ENCODE results near the gene VSIG2. TPM values are rescaled to one million over a fixed set of nuclear protein-coding genes. Genes with fewer than 3 reads are reported as not detected.

The VSIG2 gene
- total RNA-seq, 4 donors from 2014 or later = not detected

- Histone ChIP-seq H3K9me3 (no peaks in the 10 kb centered on the region), H3K4me3 (no peak overlapping the region), H3K27me3 (no peaks in the 10 kb centered on the region), H3K36me3 (no peaks in the 10 kb centered on the region), H3K27ac (no peak overlapping the region), H3K4me1 (peaks cover 0 to 36% (median 12%) of the 10 kb centered on the region in 4 donors)
- no peak for DNase-seq
- TF ChIP-seq POLR2A (IDR thresholded peaks at IDR 0.05) (no peak), CTCF (IDR thresholded peaks at IDR 0.05) (no peak)
Measured at GRCh38 chr11:124743050-124743449, 9.0 kb downstream of the VSIG2 start.

GRCh38 chr11:124742555-124742954 lies 9.5 kb downstream of the VSIG2 start:
- no peak for DNase-seq
- TF ChIP-seq CTCF (IDR thresholded peaks at IDR 0.05) (no peak), POLR2A (IDR thresholded peaks at IDR 0.05) (no peak)
- H3K27me3 ChIP-seq = no peaks in the 10 kb centered on the region

GRCh38 chr11:124740277-124740882 lies 11.7 kb downstream of the VSIG2 start:
- Histone ChIP-seq H3K4me1 (peaks cover 0 to 17% (median 9%) of the 10 kb centered on the region in 4 donors), H3K27ac (peak overlapping the region in 1 of 4 donors; percentile 47), H3K36me3 (no peaks in the 10 kb centered on the region), H3K27me3 (no peaks in the 10 kb centered on the region), H3K4me3 (peak overlapping the region; percentile 52 to 66 (median 53)), H3K9me3 (no peaks in the 10 kb centered on the region)
- no peak for TF ChIP-seq POLR2A (IDR thresholded peaks at IDR 0.05)
- TF ChIP-seq CTCF (IDR thresholded peaks at IDR 0.05) = peak; percentile 44 to 57 (median 46)
- peak; percentile 56 to 71 (median 60) for DNase-seq

More at GRCh38 chr11:124742555-124742954, 9.5 kb downstream of the VSIG2 start:
- Histone ChIP-seq H3K4me1 (peaks cover 0 to 36% (median 12%) of the 10 kb centered on the region in 4 donors), H3K36me3 (no peaks in the 10 kb centered on the region), H3K27ac (no peak overlapping the region), H3K9me3 (no peaks in the 10 kb centered on the region), H3K4me3 (no peak overlapping the region)

- peak; percentile 89 to 95 (median 91) for DNase-seq
- TF ChIP-seq CTCF (IDR thresholded peaks at IDR 0.05) (no peak), POLR2A (IDR thresholded peaks at IDR 0.05) (no peak)
- no peaks in the 10 kb centered on the region for H3K9me3 ChIP-seq
- peak within 1 kb of the TSS in 1 of 4 donors; percentile 47 for H3K27ac ChIP-seq
- peaks cover 0 to 14% (median 9%) of the 10 kb centered on the region in 4 donors for H3K4me1 ChIP-seq
- H3K27me3 ChIP-seq = no peaks in the 10 kb centered on the region
- H3K4me3 ChIP-seq = peak within 1 kb of the TSS; percentile 52 to 66 (median 53)
- H3K36me3 ChIP-seq = no peaks in the 10 kb centered on the region
Measured at GRCh38 chr11:124739479-124740276, 12.4 kb downstream of the VSIG2 start, which contains the start of gene NRGN. NRGN (plus strand) TSS chr11:124739942; CDS start chr11:124740085, 143 bp downstream.

GRCh38 chr11:124738713-124739478 lies 13.2 kb downstream of the VSIG2 start:
- Histone ChIP-seq H3K4me3 (peak overlapping the region; percentile 52 to 66 (median 53)), H3K27ac (no peak overlapping the region), H3K4me1 (peaks cover 0 to 14% (median 9%) of the 10 kb centered on the region in 4 donors), H3K36me3 (no peaks in the 10 kb centered on the region), H3K27me3 (no peaks in the 10 kb centered on the region), H3K9me3 (no peaks in the 10 kb centered on the region)
- no peak for DNase-seq
- no peak for TF ChIP-seq POLR2A (IDR thresholded peaks at IDR 0.05)
- no peak for TF ChIP-seq CTCF (IDR thresholded peaks at IDR 0.05)
